WTC11 (cell line): ENCODE data around the gene APMAP. TPM values are rescaled to one million over a fixed set of nuclear protein-coding genes. Genes with fewer than 3 reads are reported as not detected.

Experiments
- ATAC-seq: fragments of 200-7000 bp; cut with Tn5 transposase; 2 replicates; pipeline ENCODE4 v1.10.0; 2021; ENCODE audit warnings: mild to moderate bottlenecking, moderate library complexity
- CTCF ChIA-PET: fragments of 300-600 bp; sonication (Branson Sonifier 250); formaldehyde crosslinking; loops from one replicate; lab custom pipeline; 2021; ENCODE audit warnings: antibody characterized with exemption; lab: Charles Lee
- POLR2A ChIA-PET: fragments of 350-600 bp; sonication (Branson Sonifier 250); formaldehyde crosslinking; loops from one replicate; lab custom pipeline; 2021; ENCODE audit warnings: antibody characterized with exemption; lab: Charles Lee
- DNase-seq: peaks from one replicate; pipeline ENCODE4 v3.0.0; 2021; ENCODE audit warnings: low spot score
- H3K27ac Mint-ChIP-seq: 2 replicates; pipeline ENCODE4 v1.8.0; 2021; ENCODE audit warnings: mixed read lengths
- H3K27me3 Mint-ChIP-seq: 2 replicates; pipeline ENCODE4 v1.8.0; 2021; ENCODE audit warnings: low read depth, mild to moderate bottlenecking, moderate library complexity, mixed read lengths
- H3K36me3 Mint-ChIP-seq: 2 replicates; pipeline ENCODE4 v1.8.0; 2021; ENCODE audit warnings: mixed read lengths
- H3K4me1 Mint-ChIP-seq: 2 replicates; pipeline ENCODE4 v1.8.0; 2022; ENCODE audit warnings: mixed read lengths
- H3K4me3 Mint-ChIP-seq: 2 replicates; pipeline ENCODE4 v1.8.0; 2021; ENCODE audit warnings: mild to moderate bottlenecking, moderate library complexity, mixed read lengths
- H3K9me3 Mint-ChIP-seq: 2 replicates; pipeline ENCODE4 v1.8.0; 2021; ENCODE audit warnings: mixed read lengths
- AFF4 ChIP-seq: sonication (generic); formaldehyde crosslinking; IDR thresholded peaks from 2 replicates; pipeline ENCODE4 v1.8.1; 2023; ENCODE audit warnings: mild to moderate bottlenecking, missing genetic modification reagents, borderline replicate concordance
- ATF6 ChIP-seq: sonication (generic); formaldehyde crosslinking; IDR thresholded peaks from 2 replicates; pipeline ENCODE4 v1.8.1; 2023; ENCODE audit warnings: mild to moderate bottlenecking, missing genetic modification reagents
- CTCF ChIP-seq: fragments of 200-600 bp; IDR thresholded peaks from 2 replicates; pipeline ENCODE4 v1.8.0; 2022; ENCODE audit warnings: antibody characterized with exemption
- E2F4 ChIP-seq: sonication (generic); formaldehyde crosslinking; IDR thresholded peaks from 2 replicates; pipeline ENCODE4 v1.8.1; 2022; ENCODE audit warnings: low read depth, mild to moderate bottlenecking, moderate library complexity, missing genetic modification reagents, borderline replicate concordance
- ERG ChIP-seq: fragments of 250-450 bp; sonication (Bioruptor Pico); IDR thresholded peaks from 2 replicates; pipeline ENCODE4 v1.8.0; 2021; ENCODE audit warnings: mild to moderate bottlenecking
- FOXK1 ChIP-seq: sonication (generic); formaldehyde crosslinking; IDR thresholded peaks from 2 replicates; pipeline ENCODE4 v1.8.0; 2022; ENCODE audit warnings: mild to moderate bottlenecking, moderate library complexity, missing genetic modification reagents
- HMGXB4 ChIP-seq: sonication (generic); formaldehyde crosslinking; IDR thresholded peaks from 2 replicates; pipeline ENCODE4 v1.8.1; 2023; ENCODE audit warnings: mild to moderate bottlenecking, moderate library complexity, missing genetic modification reagents
- MLX ChIP-seq: sonication (generic); formaldehyde crosslinking; IDR thresholded peaks from 2 replicates; pipeline ENCODE4 v1.8.1; 2023; ENCODE audit warnings: mild to moderate bottlenecking, missing genetic modification reagents, moderate library complexity
- OVOL2 ChIP-seq: fragments of 250-450 bp; sonication (Bioruptor Pico); IDR thresholded peaks from 2 replicates; pipeline ENCODE4 v1.9.0; 2021; ENCODE audit warnings: mild to moderate bottlenecking, borderline replicate concordance
- RELA ChIP-seq: sonication (generic); formaldehyde crosslinking; IDR thresholded peaks from 2 replicates; pipeline ENCODE4 v1.8.1; 2022; ENCODE audit warnings: missing genetic modification reagents, mild to moderate bottlenecking, borderline replicate concordance
- RORB ChIP-seq: fragments of 250-450 bp; sonication (Bioruptor Pico); IDR thresholded peaks from 2 replicates; pipeline ENCODE4 v1.9.0; 2021; ENCODE audit warnings: mild to moderate bottlenecking
- SMAD3 ChIP-seq: sonication (generic); formaldehyde crosslinking; IDR thresholded peaks from 2 replicates; pipeline ENCODE4 v1.8.0; 2022; ENCODE audit warnings: missing genetic modification reagents, mild to moderate bottlenecking, borderline replicate concordance
- TEAD1 ChIP-seq: sonication (generic); formaldehyde crosslinking; IDR thresholded peaks from 2 replicates; pipeline ENCODE4 v1.8.0; 2022; ENCODE audit warnings: mild to moderate bottlenecking, missing genetic modification reagents
- TEAD4 ChIP-seq: sonication (generic); formaldehyde crosslinking; IDR thresholded peaks from 2 replicates; pipeline ENCODE4 v1.8.0; 2022; ENCODE audit warnings: mild to moderate bottlenecking, missing genetic modification reagents
- ZMAT4 ChIP-seq: fragments of 250-450 bp; sonication (Bioruptor Pico); IDR thresholded peaks from 2 replicates; pipeline ENCODE4 v1.9.0; 2021; ENCODE audit warnings: mild to moderate bottlenecking
- ZNF121 ChIP-seq: sonication (generic); formaldehyde crosslinking; IDR thresholded peaks from 2 replicates; pipeline ENCODE4 v1.8.0; 2023; ENCODE audit warnings: missing genetic modification reagents
- ZNF138 ChIP-seq: sonication (generic); formaldehyde crosslinking; conservative IDR thresholded peaks from 2 replicates; pipeline ENCODE4 v1.8.1; 2022; ENCODE audit warnings: mild to moderate bottlenecking, moderate library complexity, missing genetic modification reagents
- ZNF416 ChIP-seq: fragments of 250-450 bp; sonication (Bioruptor Pico); IDR thresholded peaks from 2 replicates; pipeline ENCODE4 v1.9.0; 2021; ENCODE audit warnings: mild to moderate bottlenecking, inconsistent platforms
- ZNF512 ChIP-seq: sonication (generic); formaldehyde crosslinking; IDR thresholded peaks from 2 replicates; pipeline ENCODE4 v1.8.1; 2022; ENCODE audit warnings: missing genetic modification reagents, borderline replicate concordance
- total RNA-seq: library from RNA; stranded (reverse); gene quantifications from 3 replicates; pipeline ENCODE4 v1.2.3, GENCODE V29; 2021

Gene APMAP
- total RNA-seq, 1 experiment from 2014 or later, result 55.3 TPM

GRCh38 chr20:24985802-24986201, 6.7 kb downstream of the APMAP start:
- H3K36me3 Mint-ChIP-seq, result peaks cover 24% of the 10 kb centered on the region
- no peak overlapping the region for H3K4me3 Mint-ChIP-seq
- no peak for DNase-seq
- peaks cover 4% of the 10 kb centered on the region for H3K4me1 Mint-ChIP-seq
- no peak for TF ChIP-seq TEAD4
- TF ChIP-seq TEAD1 (CRISPR knock-in tag), result no peak
- TF ChIP-seq HMGXB4 (CRISPR knock-in tag), result no peak
- TF ChIP-seq ZNF416 (CRISPR knock-in tag), result no peak
- TF ChIP-seq CTCF, result no peak
- no peak for TF ChIP-seq ZNF138 (CRISPR knock-in tag)
- CTCF ChIA-PET, result no interaction called here
- no peak overlapping the region for H3K27ac Mint-ChIP-seq
- no peak for ATAC-seq
- POLR2A ChIA-PET, result no interaction called here
- peaks cover 9% of the 10 kb centered on the region; the same call in 1 of the 2 replicates for H3K9me3 Mint-ChIP-seq
- no peaks in the 10 kb centered on the region for H3K27me3 Mint-ChIP-seq

GRCh38 chr20:24984961-24985640, 7.5 kb downstream of the APMAP start:
- Mint-ChIP-seq H3K9me3 (peaks cover 15% of the 10 kb centered on the region), H3K36me3 (peaks cover 31% of the 10 kb centered on the region), H3K4me3 (no peak overlapping the region), H3K27me3 (no peaks in the 10 kb centered on the region), H3K27ac (peak overlapping the region; percentile 49; the same call in 1 of the 2 replicates), H3K4me1 (no peaks in the 10 kb centered on the region)
- DNase-seq (no peak), ATAC-seq (no peak)
- POLR2A ChIA-PET, result no interaction called here
- CTCF ChIA-PET, result no interaction called here
- TF ChIP-seq E2F4 (no peak), ZNF512 (no peak), MLX (no peak), OVOL2 (CRISPR knock-in tag) (no peak), RELA (CRISPR knock-in tag) (no peak), ERG (CRISPR knock-in tag) (no peak), RORB (CRISPR knock-in tag) (no peak), AFF4 (no peak), SMAD3 (no peak), ATF6 (CRISPR knock-in tag) (no peak), ZNF121 (CRISPR knock-in tag) (no peak), ZMAT4 (CRISPR knock-in tag) (no peak), FOXK1 (no peak)
